SK-N-SH treated with all-trans-retinoic acid at 6 μM for 48 hours (cell line): ENCODE results near the gene SDCCAG8.

ENCODE experiments used
- ATAC-seq: fragments of 200-7000 bp; cut with Tn5 transposase; 3 replicates; pipeline ENCODE4 v1.9.1; 2020; ENCODE audit warnings: mild to moderate bottlenecking, moderate library complexity
- ARNTL ChIP-seq: fragments of 450-650 bp; formaldehyde crosslinking; IDR thresholded peaks from 2 replicates; pipeline ENCODE4 v1.5.0; 2020; ENCODE audit warnings: low read depth, mild to moderate bottlenecking, moderate library complexity, borderline replicate concordance
- BACH2 ChIP-seq: fragments of 250-450 bp; sonication (Bioruptor Pico); IDR thresholded peaks from 2 replicates; pipeline ENCODE4 v1.9.0; 2021; ENCODE audit warnings: mild to moderate bottlenecking, borderline replicate concordance
- ESRRG ChIP-seq: fragments of 250-450 bp; sonication (Bioruptor Pico); IDR thresholded peaks from 2 replicates; pipeline ENCODE4 v1.6.1; 2021; ENCODE audit warnings: mild to moderate bottlenecking
- GLIS3 ChIP-seq: fragments of 250-450 bp; sonication (Bioruptor Pico); IDR thresholded peaks from 2 replicates; pipeline ENCODE4 v1.5.0; 2020; ENCODE audit warnings: mild to moderate bottlenecking, moderate library complexity
- OSR1 ChIP-seq: fragments of 250-450 bp; sonication (Bioruptor Pico); IDR thresholded peaks from 2 replicates; pipeline ENCODE4 v1.8.0; 2022; ENCODE audit warnings: moderate library complexity, mild to moderate bottlenecking, inconsistent platforms
- PPARA ChIP-seq: fragments of 250-450 bp; sonication (Bioruptor Pico); IDR thresholded peaks from 2 replicates; pipeline ENCODE4 v1.5.0; 2020; ENCODE audit warnings: mild to moderate bottlenecking, borderline replicate concordance
- RARB ChIP-seq: fragments of 250-450 bp; sonication (Bioruptor Pico); IDR thresholded peaks from 2 replicates; pipeline ENCODE4 v1.8.0; 2021; ENCODE audit warnings: mild to moderate bottlenecking, moderate library complexity
- TCF4 ChIP-seq: fragments of 250-450 bp; sonication (Bioruptor Pico); IDR thresholded peaks from 2 replicates; pipeline ENCODE4 v1.8.0; 2021; ENCODE audit warnings: mild to moderate bottlenecking, moderate library complexity, borderline replicate concordance
- TOX ChIP-seq: fragments of 250-450 bp; sonication (Bioruptor Pico); IDR thresholded peaks from 2 replicates; pipeline ENCODE4 v1.8.0; 2021; ENCODE audit warnings: mild to moderate bottlenecking, moderate library complexity, borderline replicate concordance
- ZC3H10 ChIP-seq: fragments of 250-450 bp; sonication (Bioruptor Pico); IDR thresholded peaks from 2 replicates; pipeline ENCODE4 v1.5.1; 2021; ENCODE audit warnings: mild to moderate bottlenecking, moderate library complexity
- ZFP3 ChIP-seq: fragments of 250-450 bp; sonication (Bioruptor Pico); IDR thresholded peaks from 2 replicates; pipeline ENCODE4 v1.5.0; 2020; ENCODE audit warnings: mild to moderate bottlenecking, moderate library complexity
- ZFP30 ChIP-seq: fragments of 450-650 bp; formaldehyde crosslinking; IDR thresholded peaks from 2 replicates; pipeline ENCODE4 v1.5.0; 2022; ENCODE audit warnings: mild to moderate bottlenecking, moderate library complexity
- ZNF565 ChIP-seq: fragments of 450-650 bp; formaldehyde crosslinking; conservative IDR thresholded peaks from 2 replicates; pipeline ENCODE4 v1.5.0; 2020; ENCODE audit warnings: low read depth, mild to moderate bottlenecking, moderate library complexity
- ZNF8 ChIP-seq: fragments of 450-650 bp; formaldehyde crosslinking; IDR thresholded peaks from 2 replicates; pipeline ENCODE4 v1.5.0; 2020; ENCODE audit warnings: mild to moderate bottlenecking, moderate library complexity
- TF ChIP-seq, protein P1 (sequence below): fragments of 250-450 bp; sonication (Bioruptor Pico); IDR thresholded peaks from 2 replicates; pipeline ENCODE4 v1.8.0; 2020; ENCODE audit warnings: mild to moderate bottlenecking, moderate library complexity, borderline replicate concordance
- TF ChIP-seq, protein P2 (sequence below): fragments of 250-450 bp; sonication (Bioruptor Pico); IDR thresholded peaks from 2 replicates; pipeline ENCODE4 v1.5.1; 2021; ENCODE audit warnings: mild to moderate bottlenecking, moderate library complexity
- TF ChIP-seq, protein P3 (sequence below): fragments of 250-450 bp; sonication (Bioruptor Pico); IDR thresholded peaks from 2 replicates; pipeline ENCODE4 v1.5.0; 2020; ENCODE audit warnings: mild to moderate bottlenecking, moderate library complexity
- TF ChIP-seq, protein P4 (sequence below): fragments of 250-450 bp; sonication (Bioruptor Pico); IDR thresholded peaks from 2 replicates; pipeline ENCODE4 v1.8.0; 2021; ENCODE audit warnings: low read depth, mild to moderate bottlenecking, moderate library complexity, borderline replicate concordance
- TF ChIP-seq, protein P5 (sequence below): fragments of 250-450 bp; sonication (Bioruptor Pico); IDR thresholded peaks from 2 replicates; pipeline ENCODE4 v1.5.1; 2020; ENCODE audit warnings: low read depth, mild to moderate bottlenecking, moderate library complexity

The SDCCAG8 gene

DNA sequence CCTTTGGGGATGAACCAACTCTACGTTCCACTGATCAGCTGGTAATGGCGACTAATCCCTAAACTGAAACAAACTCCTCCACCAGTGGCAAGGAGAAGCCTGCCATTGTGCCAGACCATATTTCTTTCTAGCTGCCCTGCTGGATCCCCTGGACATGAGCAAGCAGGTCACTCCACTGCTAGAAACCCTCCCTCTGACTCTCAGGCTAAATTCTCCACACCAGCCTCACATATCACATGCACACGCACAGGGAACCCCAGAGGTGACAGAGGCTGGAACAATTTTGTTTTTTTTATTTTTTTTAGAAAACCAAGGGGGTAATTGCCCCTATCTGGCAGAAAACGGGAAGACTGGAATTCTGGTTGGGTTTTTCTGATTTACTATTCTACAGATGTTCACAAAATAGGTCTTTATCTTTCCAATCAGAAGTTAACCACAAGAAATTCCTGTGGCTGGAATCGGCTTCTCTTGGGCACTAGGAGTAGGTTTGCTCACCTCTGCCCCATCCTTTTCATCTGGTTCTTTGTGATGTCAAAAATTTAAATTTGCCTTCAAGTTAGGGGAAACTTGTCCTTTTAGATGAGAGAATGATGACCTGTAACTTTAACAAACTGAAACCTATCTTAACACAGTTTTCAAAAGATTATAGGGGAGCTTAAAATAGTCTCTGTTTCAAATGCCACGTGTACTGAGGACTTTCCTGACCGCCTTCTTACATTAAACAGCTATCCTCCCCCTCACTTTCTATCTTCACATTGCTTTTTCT is 258.1 kb downstream of the SDCCAG8 start:
- peak; percentile 84 for ATAC-seq
- TF ChIP-seq BACH2 (CRISPR knock-in tag) (no peak), TCF4 (CRISPR knock-in tag) (no peak)
- TF ChIP-seq, protein P1, sequence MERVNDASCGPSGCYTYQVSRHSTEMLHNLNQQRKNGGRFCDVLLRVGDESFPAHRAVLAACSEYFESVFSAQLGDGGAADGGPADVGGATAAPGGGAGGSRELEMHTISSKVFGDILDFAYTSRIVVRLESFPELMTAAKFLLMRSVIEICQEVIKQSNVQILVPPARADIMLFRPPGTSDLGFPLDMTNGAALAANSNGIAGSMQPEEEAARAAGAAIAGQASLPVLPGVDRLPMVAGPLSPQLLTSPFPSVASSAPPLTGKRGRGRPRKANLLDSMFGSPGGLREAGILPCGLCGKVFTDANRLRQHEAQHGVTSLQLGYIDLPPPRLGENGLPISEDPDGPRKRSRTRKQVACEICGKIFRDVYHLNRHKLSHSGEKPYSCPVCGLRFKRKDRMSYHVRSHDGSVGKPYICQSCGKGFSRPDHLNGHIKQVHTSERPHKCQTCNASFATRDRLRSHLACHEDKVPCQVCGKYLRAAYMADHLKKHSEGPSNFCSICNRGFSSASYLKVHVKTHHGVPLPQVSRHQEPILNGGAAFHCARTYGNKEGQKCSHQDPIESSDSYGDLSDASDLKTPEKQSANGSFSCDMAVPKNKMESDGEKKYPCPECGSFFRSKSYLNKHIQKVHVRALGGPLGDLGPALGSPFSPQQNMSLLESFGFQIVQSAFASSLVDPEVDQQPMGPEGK: no peak
- TF ChIP-seq, all 23 proteins: peak for 0

DNA sequence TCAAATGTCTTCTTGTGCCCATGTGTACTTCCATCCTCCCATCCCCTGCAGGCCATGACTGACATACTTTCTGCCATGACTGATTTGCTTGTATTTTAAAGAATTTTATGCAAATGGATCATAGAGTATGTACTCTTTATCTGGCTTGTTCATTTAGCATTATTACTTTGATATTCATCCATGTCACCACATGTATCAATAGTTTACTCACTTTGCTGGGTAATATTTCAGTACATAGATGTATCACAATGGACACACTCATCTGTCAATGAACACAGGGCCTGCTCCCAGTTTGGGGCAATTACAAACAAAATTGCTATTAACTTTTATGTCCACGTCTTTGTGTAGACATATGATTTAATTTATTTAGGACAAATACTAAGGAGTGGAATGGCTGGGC is 259.1 kb downstream of the SDCCAG8 start:
- TF ChIP-seq OSR1 (CRISPR knock-in tag) (no peak), ESRRG (CRISPR knock-in tag) (no peak), ARNTL (no peak), PPARA (no peak), GLIS3 (CRISPR knock-in tag) (no peak), BACH2 (CRISPR knock-in tag) (no peak), TOX (CRISPR knock-in tag) (no peak), RARB (CRISPR knock-in tag) (no peak), ZFP30 (CRISPR knock-in tag) (no peak), ZNF565 (CRISPR knock-in tag) (no peak)
- TF ChIP-seq, protein P2, sequence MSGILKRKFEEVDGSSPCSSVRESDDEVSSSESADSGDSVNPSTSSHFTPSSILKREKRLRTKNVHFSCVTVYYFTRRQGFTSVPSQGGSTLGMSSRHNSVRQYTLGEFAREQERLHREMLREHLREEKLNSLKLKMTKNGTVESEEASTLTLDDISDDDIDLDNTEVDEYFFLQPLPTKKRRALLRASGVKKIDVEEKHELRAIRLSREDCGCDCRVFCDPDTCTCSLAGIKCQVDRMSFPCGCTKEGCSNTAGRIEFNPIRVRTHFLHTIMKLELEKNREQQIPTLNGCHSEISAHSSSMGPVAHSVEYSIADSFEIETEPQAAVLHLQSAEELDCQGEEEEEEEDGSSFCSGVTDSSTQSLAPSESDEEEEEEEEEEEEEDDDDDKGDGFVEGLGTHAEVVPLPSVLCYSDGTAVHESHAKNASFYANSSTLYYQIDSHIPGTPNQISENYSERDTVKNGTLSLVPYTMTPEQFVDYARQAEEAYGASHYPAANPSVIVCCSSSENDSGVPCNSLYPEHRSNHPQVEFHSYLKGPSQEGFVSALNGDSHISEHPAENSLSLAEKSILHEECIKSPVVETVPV (CRISPR knock-in tag): no peak
- TF ChIP-seq, protein P3, sequence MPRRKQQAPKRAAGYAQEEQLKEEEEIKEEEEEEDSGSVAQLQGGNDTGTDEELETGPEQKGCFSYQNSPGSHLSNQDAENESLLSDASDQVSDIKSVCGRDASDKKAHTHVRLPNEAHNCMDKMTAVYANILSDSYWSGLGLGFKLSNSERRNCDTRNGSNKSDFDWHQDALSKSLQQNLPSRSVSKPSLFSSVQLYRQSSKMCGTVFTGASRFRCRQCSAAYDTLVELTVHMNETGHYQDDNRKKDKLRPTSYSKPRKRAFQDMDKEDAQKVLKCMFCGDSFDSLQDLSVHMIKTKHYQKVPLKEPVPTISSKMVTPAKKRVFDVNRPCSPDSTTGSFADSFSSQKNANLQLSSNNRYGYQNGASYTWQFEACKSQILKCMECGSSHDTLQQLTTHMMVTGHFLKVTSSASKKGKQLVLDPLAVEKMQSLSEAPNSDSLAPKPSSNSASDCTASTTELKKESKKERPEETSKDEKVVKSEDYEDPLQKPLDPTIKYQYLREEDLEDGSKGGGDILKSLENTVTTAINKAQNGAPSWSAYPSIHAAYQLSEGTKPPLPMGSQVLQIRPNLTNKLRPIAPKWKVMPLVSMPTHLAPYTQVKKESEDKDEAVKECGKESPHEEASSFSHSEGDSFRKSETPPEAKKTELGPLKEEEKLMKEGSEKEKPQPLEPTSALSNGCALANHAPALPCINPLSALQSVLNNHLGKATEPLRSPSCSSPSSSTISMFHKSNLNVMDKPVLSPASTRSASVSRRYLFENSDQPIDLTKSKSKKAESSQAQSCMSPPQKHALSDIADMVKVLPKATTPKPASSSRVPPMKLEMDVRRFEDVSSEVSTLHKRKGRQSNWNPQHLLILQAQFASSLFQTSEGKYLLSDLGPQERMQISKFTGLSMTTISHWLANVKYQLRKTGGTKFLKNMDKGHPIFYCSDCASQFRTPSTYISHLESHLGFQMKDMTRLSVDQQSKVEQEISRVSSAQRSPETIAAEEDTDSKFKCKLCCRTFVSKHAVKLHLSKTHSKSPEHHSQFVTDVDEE: no peak
- TF ChIP-seq, protein P4, sequence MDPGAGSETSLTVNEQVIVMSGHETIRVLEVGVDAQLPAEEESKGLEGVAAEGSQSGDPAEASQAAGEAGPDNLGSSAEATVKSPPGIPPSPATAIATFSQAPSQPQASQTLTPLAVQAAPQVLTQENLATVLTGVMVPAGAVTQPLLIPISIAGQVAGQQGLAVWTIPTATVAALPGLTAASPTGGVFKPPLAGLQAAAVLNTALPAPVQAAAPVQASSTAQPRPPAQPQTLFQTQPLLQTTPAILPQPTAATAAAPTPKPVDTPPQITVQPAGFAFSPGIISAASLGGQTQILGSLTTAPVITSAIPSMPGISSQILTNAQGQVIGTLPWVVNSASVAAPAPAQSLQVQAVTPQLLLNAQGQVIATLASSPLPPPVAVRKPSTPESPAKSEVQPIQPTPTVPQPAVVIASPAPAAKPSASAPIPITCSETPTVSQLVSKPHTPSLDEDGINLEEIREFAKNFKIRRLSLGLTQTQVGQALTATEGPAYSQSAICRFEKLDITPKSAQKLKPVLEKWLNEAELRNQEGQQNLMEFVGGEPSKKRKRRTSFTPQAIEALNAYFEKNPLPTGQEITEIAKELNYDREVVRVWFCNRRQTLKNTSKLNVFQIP (CRISPR knock-in tag): no peak
- TF ChIP-seq, protein P5, sequence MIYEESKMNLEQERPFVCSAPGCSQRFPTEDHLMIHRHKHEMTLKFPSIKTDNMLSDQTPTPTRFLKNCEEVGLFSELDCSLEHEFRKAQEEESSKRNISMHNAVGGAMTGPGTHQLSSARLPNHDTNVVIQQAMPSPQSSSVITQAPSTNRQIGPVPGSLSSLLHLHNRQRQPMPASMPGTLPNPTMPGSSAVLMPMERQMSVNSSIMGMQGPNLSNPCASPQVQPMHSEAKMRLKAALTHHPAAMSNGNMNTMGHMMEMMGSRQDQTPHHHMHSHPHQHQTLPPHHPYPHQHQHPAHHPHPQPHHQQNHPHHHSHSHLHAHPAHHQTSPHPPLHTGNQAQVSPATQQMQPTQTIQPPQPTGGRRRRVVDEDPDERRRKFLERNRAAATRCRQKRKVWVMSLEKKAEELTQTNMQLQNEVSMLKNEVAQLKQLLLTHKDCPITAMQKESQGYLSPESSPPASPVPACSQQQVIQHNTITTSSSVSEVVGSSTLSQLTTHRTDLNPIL (CRISPR knock-in tag): no peak
- TF ChIP-seq, protein P1: no peak
- TF ChIP-seq, all 23 proteins: peak for 0
- no peak for ATAC-seq

DNA sequence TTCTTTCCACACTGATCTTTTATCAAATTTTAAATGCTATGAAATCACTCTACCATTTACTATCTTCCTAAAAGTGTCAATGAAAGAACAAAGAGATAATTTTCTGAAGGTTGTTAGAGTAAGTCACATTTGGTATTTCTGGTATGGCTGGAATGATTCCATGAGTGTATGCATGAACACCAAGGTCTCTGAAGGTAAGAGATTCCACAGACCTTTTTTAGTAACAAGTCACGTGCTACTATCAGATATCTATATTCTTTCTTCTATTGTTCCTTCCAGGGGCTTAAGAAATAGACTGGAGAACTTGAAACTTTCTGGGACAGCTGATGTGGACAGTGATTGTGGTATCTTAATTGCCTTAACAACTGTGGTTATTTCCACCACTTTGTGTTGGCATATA is 265.0 kb downstream of the SDCCAG8 start:
- TF ChIP-seq ESRRG (CRISPR knock-in tag): no peak
- no peak for TF ChIP-seq PPARA
- TF ChIP-seq, protein P3: no peak
- no peak for TF ChIP-seq ZNF8 (CRISPR knock-in tag)
- TF ChIP-seq ZFP3 (CRISPR knock-in tag): no peak
- TF ChIP-seq ZC3H10: no peak
- TF ChIP-seq RARB (CRISPR knock-in tag): no peak
- TF ChIP-seq, protein P5 (CRISPR knock-in tag): no peak
- TF ChIP-seq ARNTL: no peak
- TF ChIP-seq, all 23 proteins: peak for 0
- no peak for ATAC-seq
